SK-N-MC (cell line): ENCODE data around the gene RARRES2.
"Not testable (repeated sequence)": the region's sequence is repeated elsewhere in the genome, so short reads cannot be mapped to it uniquely, and the experiment has no call there.

Source experiments
- EZH2 ChIP-seq: fragments of 200-600 bp; sonication (generic); IDR thresholded peaks from one replicate; pipeline ENCODE4 v1.6.1; 2017; ENCODE audit warnings: antibody characterized with exemption
- FOXP2 ChIP-seq: optimal IDR thresholded peaks from 2 replicates; pipeline ENCODE3; 2011; ENCODE audit warnings: mild to moderate bottlenecking, moderate library complexity; ENCODE audit not compliant: insufficient read depth; ENCODE audit errors: extremely low read length, control extremely low read depth
- POLR2AphosphoS5 ChIP-seq: IDR thresholded peaks from 2 replicates; pipeline ENCODE4 v1.6.1; 2012; ENCODE audit warnings: mild to moderate bottlenecking, low read depth, low read length, borderline replicate concordance

- not testable (repeated sequence) for TF ChIP-seq EZH2, POLR2AphosphoS5, FOXP2
These were observed 45.8 kb downstream of the RARRES2 start for GRCh38 chr7:150295614-150296013.
